ENCODE measurements around the gene SNU13. TPM values are rescaled to one million over a fixed set of nuclear protein-coding genes. Genes with fewer than 3 reads are reported as not detected.
"Not testable (repeated sequence)": the region's sequence is repeated elsewhere in the genome, so short reads cannot be mapped to it uniquely, and the experiment has no call there.

The SNU13 gene
- total RNA-seq, 3 donors from 2014 or later (not counting 1 experiment from before 2014, with no cell fraction given): 100.0 to 106 (median 101) TPM

GRCh38 chr22:41664490-41664889 lies 24.2 kb downstream of the SNU13 start:
- Histone ChIP-seq H3K4me3 (ENCODE audit: low read length) (no peak overlapping the region), H3K27me3 (ENCODE audit: control insufficient read depth, insufficient read depth, low read length) (no peaks in the 10 kb centered on the region), H3K4me1 (ENCODE audit: control insufficient read depth, insufficient read depth, low read length) (peaks cover 14% of the 10 kb centered on the region), H3K9me3 (ENCODE audit: control insufficient read depth, insufficient read depth, low read length) (no peaks in the 10 kb centered on the region), H3K36me3 (ENCODE audit: control insufficient read depth, insufficient read depth, low read length) (peaks cover 52% of the 10 kb centered on the region), H3K27ac (ENCODE audit: low read length) (no peak overlapping the region)
- Mint-ChIP-seq H3K27ac (peak overlapping the region; percentile 38 to 67), H3K36me3 (peaks cover 9% of the 10 kb centered on the region), H3K27me3 (ENCODE audit: low read depth in 2 of 2) (no peaks in the 10 kb centered on the region), H3K4me1 (peaks cover 10 to 11% of the 10 kb centered on the region in 2 donors), H3K4me3 (no peak overlapping the region), H3K9me3 (no peaks in the 10 kb centered on the region)
- intact Hi-C loops (cut with micrococcal nuclease): no loop called here
- DNase-seq: no peak
- ATAC-seq: no peak
- TF ChIP-seq CTCF (IDR thresholded peaks at IDR 0.05): no peak

- not testable (repeated sequence) for DNase-seq, H3K36me3 Mint-ChIP-seq
- H3K27ac Mint-ChIP-seq: peak overlapping the region in 1 of 2 donors; percentile 67
These were observed 25.1 kb downstream of the SNU13 start for GRCh38 chr22:41663594-41663993.

GRCh38 chr22:41661713-41662112 lies 27.0 kb downstream of the SNU13 start:
- Histone ChIP-seq H3K36me3 (ENCODE audit: control insufficient read depth, insufficient read depth, low read length) (peaks cover 75% of the 10 kb centered on the region), H3K4me3 (ENCODE audit: low read length) (no peak overlapping the region), H3K27me3 (ENCODE audit: control insufficient read depth, insufficient read depth, low read length) (no peaks in the 10 kb centered on the region), H3K27ac (ENCODE audit: low read length) (no peak overlapping the region), H3K4me1 (ENCODE audit: control insufficient read depth, insufficient read depth, low read length) (peaks cover 5% of the 10 kb centered on the region), H3K9me3 (ENCODE audit: control insufficient read depth, insufficient read depth, low read length) (no peaks in the 10 kb centered on the region)
- WGBS (ENCODE audit: insufficient coverage): 100% methylated on average over 2 of the region's 2 CpGs
- intact Hi-C loops (cut with micrococcal nuclease): no loop called here
- no peaks in the 10 kb centered on the region for H3K27me3 Mint-ChIP-seq (ENCODE audit: low read depth in 2 of 2)
- H3K36me3 Mint-ChIP-seq: peaks cover 9% of the 10 kb centered on the region
- H3K9me3 Mint-ChIP-seq: no peaks in the 10 kb centered on the region
- peak overlapping the region in 1 of 2 donors; percentile 45 for H3K27ac Mint-ChIP-seq
- DNase-seq (no peak), ATAC-seq (no peak)
- TF ChIP-seq CTCF (IDR thresholded peaks at IDR 0.05): no peak
- no peak overlapping the region for H3K4me3 Mint-ChIP-seq
- H3K4me1 Mint-ChIP-seq: peaks cover 2% of the 10 kb centered on the region in 2 donors

More at GRCh38 chr22:41663594-41663993, 25.1 kb downstream of the SNU13 start:
- H3K9me3 Mint-ChIP-seq; intact Hi-C loops (cut with micrococcal nuclease); H3K9me3 ChIP-seq (ENCODE audit: control insufficient read depth, insufficient read depth, low read length); H3K27me3 Mint-ChIP-seq (ENCODE audit: low read depth in 2 of 2); H3K4me3 ChIP-seq (ENCODE audit: low read length); ATAC-seq; H3K27me3 ChIP-seq (ENCODE audit: control insufficient read depth, insufficient read depth, low read length); H3K4me3 Mint-ChIP-seq; H3K27ac ChIP-seq (ENCODE audit: low read length): not testable (repeated sequence)
- H3K4me1 Mint-ChIP-seq: peaks cover 10 to 11% of the 10 kb centered on the region in 2 donors
- 96% methylated on average over 7 of the region's 9 CpGs for WGBS (ENCODE audit: insufficient coverage)
- Histone ChIP-seq H3K4me1 (ENCODE audit: control insufficient read depth, insufficient read depth, low read length) (peaks cover 14% of the 10 kb centered on the region), H3K36me3 (ENCODE audit: control insufficient read depth, insufficient read depth, low read length) (peaks cover 58% of the 10 kb centered on the region)

GRCh38 chr22:41661088-41661487 lies 27.6 kb downstream of the SNU13 start:
- no peaks in the 10 kb centered on the region for H3K27me3 ChIP-seq (ENCODE audit: control insufficient read depth, insufficient read depth, low read length)
- intact Hi-C loops (cut with micrococcal nuclease): no loop called here
- WGBS (ENCODE audit: insufficient coverage): 100% methylated on average over 2 of the region's 3 CpGs
- H3K4me3 ChIP-seq (ENCODE audit: low read length): no peak overlapping the region
- H3K4me3 Mint-ChIP-seq: no peak overlapping the region
- no peaks in the 10 kb centered on the region for H3K27me3 Mint-ChIP-seq (ENCODE audit: low read depth in 2 of 2)
- H3K36me3 ChIP-seq (ENCODE audit: control insufficient read depth, insufficient read depth, low read length): peaks cover 80% of the 10 kb centered on the region
- H3K9me3 ChIP-seq (ENCODE audit: control insufficient read depth, insufficient read depth, low read length): no peaks in the 10 kb centered on the region
- DNase-seq (no peak), ATAC-seq (no peak)
- peaks cover 9% of the 10 kb centered on the region for H3K36me3 Mint-ChIP-seq
- TF ChIP-seq CTCF (IDR thresholded peaks at IDR 0.05): no peak
- H3K9me3 Mint-ChIP-seq: no peaks in the 10 kb centered on the region
- peak overlapping the region; percentile 40 to 45 for H3K27ac Mint-ChIP-seq
- no peaks in the 10 kb centered on the region for H3K4me1 Mint-ChIP-seq
- H3K4me1 ChIP-seq (ENCODE audit: control insufficient read depth, insufficient read depth, low read length): no peaks in the 10 kb centered on the region
- H3K27ac ChIP-seq (ENCODE audit: low read length): no peak overlapping the region

Data from natural killer cell (primary cell).